ENCODE data around the gene SIL1.
A peak's percentile ranks its signal among the peaks of the same experiment; 100 is the strongest.

SIL1 gene

DNA sequence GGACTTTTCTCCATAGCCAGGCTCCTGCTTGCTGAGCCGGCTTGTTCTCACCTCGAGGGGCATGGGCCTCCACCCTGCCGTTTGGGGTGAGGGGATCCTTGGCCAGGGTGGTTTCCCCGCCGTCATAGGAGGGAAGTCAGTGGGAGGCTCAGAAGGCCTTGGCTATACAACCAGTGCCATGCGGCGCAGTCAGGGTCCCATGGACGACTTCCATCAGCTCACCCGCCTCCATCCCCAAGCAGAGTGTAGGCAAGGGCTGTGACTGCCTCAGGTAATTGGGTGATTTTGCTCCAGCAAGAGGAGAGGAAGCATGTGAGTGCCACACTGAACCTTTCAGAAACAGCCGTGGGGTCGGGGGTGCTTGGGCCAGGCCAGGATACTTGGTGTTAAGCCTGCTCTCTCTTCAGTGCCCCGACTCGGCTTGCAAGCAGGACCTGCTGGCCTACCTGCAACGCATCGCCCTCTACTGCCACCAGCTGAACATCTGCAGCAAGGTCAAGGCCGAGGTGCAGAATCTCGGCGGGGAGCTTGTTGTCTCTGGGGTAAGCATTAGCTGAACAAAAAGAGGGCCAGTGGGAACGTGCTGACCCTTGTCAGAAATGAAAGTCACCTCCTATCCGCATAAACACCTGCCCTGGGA is 265.9 kb downstream of the SIL1 start:
- no peak overlapping the region for H3K27ac ChIP-seq

DNA sequence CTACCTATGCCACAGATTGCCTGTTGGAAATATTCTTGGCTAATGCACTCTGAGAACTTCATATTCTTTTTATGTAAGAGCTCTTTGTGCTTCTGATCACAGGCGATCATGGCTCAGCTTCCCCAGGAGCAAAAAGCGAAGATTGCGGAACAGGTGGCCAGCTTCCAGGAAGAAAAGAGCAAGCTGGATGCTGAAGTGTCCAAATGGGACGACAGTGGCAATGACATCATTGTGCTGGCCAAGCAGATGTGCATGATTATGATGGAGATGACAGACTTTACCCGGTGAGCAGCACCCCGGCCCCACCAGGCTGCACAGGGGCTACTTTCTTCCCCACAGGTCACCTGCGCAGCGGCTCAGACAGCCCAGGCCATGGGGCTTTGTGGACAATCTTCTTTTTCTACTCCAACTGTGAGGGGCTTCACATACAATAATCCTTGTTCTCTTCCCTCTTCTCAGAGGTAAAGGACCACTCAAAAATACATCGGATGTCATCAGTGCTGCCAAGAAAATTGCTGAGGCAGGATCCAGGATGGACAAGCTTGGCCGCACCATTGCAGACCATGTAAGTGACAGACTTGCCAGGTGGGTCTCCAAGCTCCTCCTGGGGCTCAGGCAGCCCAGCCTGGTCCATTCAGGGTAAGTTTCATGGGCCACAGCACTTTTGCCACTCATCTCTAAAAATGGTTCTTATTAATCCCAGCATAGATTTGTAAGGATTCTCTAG is 267.6 kb downstream of the SIL1 start:
- H3K27ac ChIP-seq: no peak overlapping the region
- TF ChIP-seq, protein P1, sequence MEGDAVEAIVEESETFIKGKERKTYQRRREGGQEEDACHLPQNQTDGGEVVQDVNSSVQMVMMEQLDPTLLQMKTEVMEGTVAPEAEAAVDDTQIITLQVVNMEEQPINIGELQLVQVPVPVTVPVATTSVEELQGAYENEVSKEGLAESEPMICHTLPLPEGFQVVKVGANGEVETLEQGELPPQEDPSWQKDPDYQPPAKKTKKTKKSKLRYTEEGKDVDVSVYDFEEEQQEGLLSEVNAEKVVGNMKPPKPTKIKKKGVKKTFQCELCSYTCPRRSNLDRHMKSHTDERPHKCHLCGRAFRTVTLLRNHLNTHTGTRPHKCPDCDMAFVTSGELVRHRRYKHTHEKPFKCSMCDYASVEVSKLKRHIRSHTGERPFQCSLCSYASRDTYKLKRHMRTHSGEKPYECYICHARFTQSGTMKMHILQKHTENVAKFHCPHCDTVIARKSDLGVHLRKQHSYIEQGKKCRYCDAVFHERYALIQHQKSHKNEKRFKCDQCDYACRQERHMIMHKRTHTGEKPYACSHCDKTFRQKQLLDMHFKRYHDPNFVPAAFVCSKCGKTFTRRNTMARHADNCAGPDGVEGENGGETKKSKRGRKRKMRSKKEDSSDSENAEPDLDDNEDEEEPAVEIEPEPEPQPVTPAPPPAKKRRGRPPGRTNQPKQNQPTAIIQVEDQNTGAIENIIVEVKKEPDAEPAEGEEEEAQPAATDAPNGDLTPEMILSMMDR (conservative IDR thresholded peaks at IDR 0.05): no peak

More for the DNA sequence above, 265.9 kb downstream of the SIL1 start:
- TF ChIP-seq, protein P1 (conservative IDR thresholded peaks at IDR 0.05): peak; percentile 68

DNA sequence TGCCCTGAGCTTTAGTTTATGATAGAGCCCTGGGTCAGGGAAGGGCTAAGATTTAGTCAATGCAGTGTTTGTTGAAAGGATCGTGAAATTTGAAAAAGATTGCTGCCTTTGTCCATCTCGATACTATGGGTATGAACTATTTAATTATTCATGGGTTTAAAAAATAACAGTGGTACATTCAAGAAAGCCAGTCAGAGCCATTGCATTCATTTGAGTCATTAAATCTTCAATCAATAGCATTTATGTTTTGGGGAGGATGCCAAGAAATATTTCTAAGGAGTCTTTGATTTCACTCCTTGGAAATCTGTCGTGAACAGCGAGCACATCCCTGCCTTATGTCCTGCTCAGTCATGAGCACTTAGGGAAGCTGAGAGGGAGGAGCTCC is 268.6 kb downstream of the SIL1 start:
- H3K27ac ChIP-seq: no peak overlapping the region
- TF ChIP-seq, protein P1 (conservative IDR thresholded peaks at IDR 0.05): no peak

DNA sequence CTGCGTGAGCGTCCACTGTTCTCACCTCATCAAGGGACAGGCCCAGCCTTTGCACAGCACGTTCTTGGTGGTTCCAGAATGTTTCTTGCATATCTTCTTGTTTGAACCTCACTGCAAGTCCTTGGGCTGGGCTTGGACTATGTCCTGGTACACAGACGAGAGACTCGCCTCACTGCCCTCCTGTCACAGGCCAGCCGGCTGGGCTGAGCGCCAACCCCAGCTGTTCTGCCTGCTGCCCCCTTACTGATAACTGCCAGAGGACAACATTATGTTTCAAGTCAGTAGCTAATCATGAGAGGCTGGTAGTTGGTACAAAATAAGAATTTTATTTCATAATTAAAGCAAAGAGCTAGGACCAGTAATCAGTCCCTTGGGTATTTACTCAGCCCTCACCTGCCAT is 270.2 kb downstream of the SIL1 start:
- no peak overlapping the region for H3K27ac ChIP-seq
- TF ChIP-seq, protein P1 (conservative IDR thresholded peaks at IDR 0.05): no peak

DNA sequence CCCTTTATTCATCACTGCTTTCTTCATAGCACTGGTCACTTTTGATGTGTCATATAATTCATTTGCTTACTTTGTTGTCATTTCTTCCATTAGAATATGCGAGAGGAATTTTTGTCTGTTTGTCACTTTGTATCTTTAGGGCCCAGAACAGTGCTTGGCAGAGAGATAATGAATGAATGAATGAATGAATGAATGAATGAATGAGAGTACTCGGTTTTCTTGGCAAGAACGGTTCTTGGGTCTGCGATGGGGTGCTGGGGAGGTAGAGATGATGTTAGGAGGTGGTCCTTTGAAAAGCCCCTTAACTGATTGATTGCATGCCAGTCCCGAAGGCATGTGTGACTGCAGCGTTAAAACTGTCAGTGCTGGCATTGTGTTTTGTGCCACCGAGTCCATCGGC is 270.6 kb downstream of the SIL1 start:
- H3K27ac ChIP-seq: no peak overlapping the region
- TF ChIP-seq, protein P1 (conservative IDR thresholded peaks at IDR 0.05): no peak

DNA sequence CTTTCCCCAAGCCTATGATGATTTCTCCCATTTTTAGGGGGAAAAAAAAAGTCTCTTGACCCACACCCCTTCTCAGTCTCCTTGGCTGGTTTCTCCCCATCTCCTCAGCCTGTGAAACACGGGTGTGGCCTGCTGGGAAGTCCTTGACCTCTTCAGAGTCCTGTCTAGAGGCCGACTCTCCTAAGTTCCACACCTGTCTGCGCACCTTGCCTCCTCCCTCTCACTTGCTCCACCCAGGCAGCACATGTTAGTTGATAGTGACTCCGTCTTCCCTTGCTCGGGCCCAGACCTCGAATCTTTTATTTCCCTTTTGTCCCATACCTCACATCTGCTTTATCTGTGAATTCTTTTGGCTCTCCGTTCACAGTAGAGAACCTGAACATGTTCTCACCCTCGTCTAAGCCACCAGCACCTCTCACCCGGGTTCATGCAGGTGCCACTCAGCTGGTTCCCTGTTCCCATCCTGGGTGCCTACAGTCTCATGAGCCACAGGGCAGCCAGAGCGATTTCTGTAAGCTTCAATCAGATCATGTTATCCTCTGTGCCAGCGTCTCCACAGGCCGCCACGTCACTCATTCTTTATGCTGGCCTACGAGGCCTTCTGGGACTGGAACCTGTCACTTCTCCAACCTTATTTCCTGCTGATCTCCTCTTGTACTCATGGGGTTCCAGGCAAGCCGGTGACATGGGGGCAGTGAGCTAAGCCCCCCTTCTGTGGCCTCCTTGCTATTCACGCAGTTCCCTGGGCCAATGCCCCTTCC is 271.3 kb downstream of the SIL1 start:
- TF ChIP-seq, protein P1 (conservative IDR thresholded peaks at IDR 0.05): no peak

DNA sequence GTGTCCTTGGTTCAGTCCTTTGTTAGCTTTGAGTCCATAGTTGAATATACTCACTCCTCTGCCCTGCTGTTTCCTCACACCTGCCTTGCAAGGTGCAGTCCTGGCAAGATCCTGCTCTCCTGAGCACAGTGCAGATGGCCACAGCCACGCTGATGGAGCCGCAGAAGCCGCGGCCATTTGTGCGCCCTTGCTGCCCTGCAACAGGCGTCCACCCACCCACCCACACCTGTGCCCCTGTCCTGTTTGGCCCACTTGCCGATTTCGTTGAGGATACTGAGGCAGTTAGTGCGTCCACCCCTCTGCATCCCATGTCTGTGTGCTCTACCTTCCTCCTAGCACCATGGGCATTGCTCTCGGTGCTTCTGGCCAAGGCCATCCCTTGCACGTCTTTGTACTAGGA is 271.9 kb downstream of the SIL1 start:
- TF ChIP-seq, protein P1 (conservative IDR thresholded peaks at IDR 0.05): no peak

More for the DNA sequence above, 271.3 kb downstream of the SIL1 start:
- no peak overlapping the region for H3K27ac ChIP-seq

More for the DNA sequence above, 271.9 kb downstream of the SIL1 start:
- no peak overlapping the region for H3K27ac ChIP-seq

All from VCaP (cell line).